Measurements from ENCODE around the gene TNFRSF21.

Gene TNFRSF21

GRCh38 chr6:47308552-47309290, 984 bp downstream of the TNFRSF21 start:
- TF ChIP-seq CTCF (IDR thresholded peaks at IDR 0.05; ENCODE audit: borderline replicate concordance, insufficient read depth, low read depth, low read length), result no peak
- H3K4me3 ChIP-seq (ENCODE audit: low read depth, low read length), result no peak overlapping the region

- no peak for TF ChIP-seq CTCF (IDR thresholded peaks at IDR 0.05; ENCODE audit: borderline replicate concordance, insufficient read depth, low read depth, low read length)
- no peak overlapping the region for H3K4me3 ChIP-seq (ENCODE audit: low read depth, low read length)
Observed at GRCh38 chr6:47308198-47308517, 1.5 kb downstream of the TNFRSF21 start.

- TF ChIP-seq CTCF (IDR thresholded peaks at IDR 0.05; ENCODE audit: borderline replicate concordance, insufficient read depth, low read depth, low read length), result no peak
- no peak overlapping the region for H3K4me3 ChIP-seq (ENCODE audit: low read depth, low read length)
Observed at GRCh38 chr6:47307362-47308197, 2.1 kb downstream of the TNFRSF21 start.

GRCh38 chr6:47306887-47307286, 2.8 kb downstream of the TNFRSF21 start:
- TF ChIP-seq CTCF (IDR thresholded peaks at IDR 0.05; ENCODE audit: borderline replicate concordance, insufficient read depth, low read depth, low read length), result no peak
- H3K4me3 ChIP-seq (ENCODE audit: low read depth, low read length), result no peak overlapping the region

GRCh38 chr6:47303861-47304260, 5.8 kb downstream of the TNFRSF21 start:
- no peak for TF ChIP-seq CTCF (IDR thresholded peaks at IDR 0.05; ENCODE audit: borderline replicate concordance, insufficient read depth, low read depth, low read length)
- no peak overlapping the region for H3K4me3 ChIP-seq (ENCODE audit: low read depth, low read length)

- H3K4me3 ChIP-seq (ENCODE audit: low read depth, low read length), result no peak overlapping the region
- no peak for TF ChIP-seq CTCF (IDR thresholded peaks at IDR 0.05; ENCODE audit: borderline replicate concordance, insufficient read depth, low read depth, low read length)
Observed at GRCh38 chr6:47303342-47303741, 6.4 kb downstream of the TNFRSF21 start.

- no peak for TF ChIP-seq CTCF (IDR thresholded peaks at IDR 0.05; ENCODE audit: borderline replicate concordance, insufficient read depth, low read depth, low read length)
- H3K4me3 ChIP-seq (ENCODE audit: low read depth, low read length), result no peak overlapping the region
Observed at GRCh38 chr6:47302043-47302442, 7.7 kb downstream of the TNFRSF21 start.

Measured in GM12875 (cell line).